Stimulated activated CD8-positive, alpha-beta memory T cell treated with anti-CD3 and anti-CD28 coated beads, Interleukin-4, amount 100 ng/mL, for 4 hours (primary cell): ENCODE data around the gene CCDC14.
"Not testable (repeated sequence)": the region's sequence is repeated elsewhere in the genome, so short reads cannot be mapped to it uniquely, and the experiment has no call there.

Source experiments
- DNase-seq, 2 donors: peaks; one replicate each; pipeline ENCODE4 v3.0.0-alpha.2; 2020; ENCODE audit warnings: low read depth in 2 of 2, low spot score in 1 of 2

CCDC14 gene

GRCh38 chr3:123960781-123961507 lies at the start of gene CCDC14:
Gene CCDC14, minus strand, starts transcription at chr3:123961229. Its CDS starts 56 bp downstream, at chr3:123961173.
- peak; percentile 49 to 58 for DNase-seq

GRCh38 chr3:124008321-124008720 lies 47.3 kb upstream of the CCDC14 start:
- not testable (repeated sequence) for DNase-seq

- no peak for DNase-seq
Measured at GRCh38 chr3:124007186-124007585, 46.2 kb upstream of the CCDC14 start.

DNA sequence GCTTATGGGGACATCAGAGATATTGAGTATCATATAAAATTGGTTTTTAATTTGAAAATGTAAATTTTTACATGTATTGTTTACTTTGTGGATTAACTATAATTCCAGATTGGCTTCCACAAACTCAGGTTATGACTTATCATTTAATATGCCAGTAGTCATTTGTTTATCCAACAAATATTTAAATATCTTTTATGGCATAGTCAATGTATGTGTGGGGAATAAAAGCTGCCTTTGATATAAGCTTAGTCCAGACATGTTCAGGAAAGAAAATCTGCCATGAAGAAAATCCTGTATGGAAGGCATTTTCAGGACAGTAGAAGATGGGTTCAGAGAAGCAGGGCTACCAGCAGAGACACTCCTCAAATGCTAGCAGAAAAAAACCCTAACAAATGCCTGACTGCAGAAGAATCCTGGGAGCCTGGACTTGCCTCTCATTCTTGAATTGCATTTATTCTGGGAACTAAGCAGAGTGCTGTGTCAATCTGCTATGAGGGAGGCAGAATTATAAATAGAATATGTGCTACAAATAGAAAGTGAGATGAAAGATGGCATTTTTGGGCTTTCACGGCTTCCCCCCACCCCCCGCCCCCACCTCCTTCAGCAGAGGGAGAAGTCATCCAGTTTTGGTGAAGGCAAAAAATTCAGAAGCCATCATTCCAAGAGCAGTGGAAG lies 41.5 kb upstream of the CCDC14 start:
- not testable (repeated sequence) for DNase-seq

- not testable (repeated sequence) for DNase-seq
Measured at GRCh38 chr3:124001366-124001765, 40.3 kb upstream of the CCDC14 start.

DNA sequence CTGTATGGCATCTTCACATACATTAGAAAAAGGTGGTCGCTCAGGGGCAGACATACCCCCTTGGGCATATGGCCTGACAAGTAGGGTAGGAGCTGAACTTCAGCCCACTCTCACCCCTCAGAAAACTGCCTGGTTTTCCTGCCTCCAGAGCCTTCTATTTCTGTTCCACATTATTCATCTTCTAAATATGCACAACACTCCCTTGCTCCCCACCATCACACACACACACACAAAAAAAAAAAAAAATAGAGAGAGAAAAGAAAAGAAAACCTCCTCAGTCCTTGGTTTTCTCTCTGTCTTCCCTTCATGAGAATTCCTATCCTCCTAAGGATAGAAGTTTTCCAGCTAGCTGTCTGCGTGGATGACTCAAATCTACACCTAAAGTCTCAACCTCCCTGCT lies 36.5 kb upstream of the CCDC14 start:
- no peak for DNase-seq

GRCh38 chr3:123993818-123994217 lies 32.8 kb upstream of the CCDC14 start:
- DNase-seq = no peak

- DNase-seq = not testable (repeated sequence)
Measured at GRCh38 chr3:123991730-123992588, 30.9 kb upstream of the CCDC14 start, which contains the start of gene ROPN1. Gene ROPN1, minus strand, starts transcription at chr3:123992124. Its CDS starts 11,643 bp downstream, at chr3:123980481.

DNA sequence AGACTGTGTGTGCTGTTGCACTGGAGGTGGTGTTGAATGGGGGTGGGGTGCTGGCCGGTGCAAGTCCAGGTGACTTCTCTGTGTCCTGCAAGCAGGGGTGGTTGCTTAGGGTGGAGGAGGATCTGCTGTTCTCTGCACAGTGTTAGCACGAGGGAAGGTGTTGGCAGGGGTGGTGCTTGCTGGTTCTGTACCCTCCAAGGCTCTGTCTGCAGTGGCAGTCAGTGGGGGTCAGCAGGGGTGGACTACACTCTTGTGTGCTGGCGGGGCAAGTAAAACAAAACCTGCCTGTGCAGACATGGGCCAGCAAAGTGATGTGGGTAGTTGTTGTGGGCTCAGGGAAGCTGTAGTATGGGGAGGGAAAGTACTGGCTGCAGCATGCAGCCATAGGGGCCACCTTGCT lies 25.4 kb upstream of the CCDC14 start:
- no peak for DNase-seq

DNA sequence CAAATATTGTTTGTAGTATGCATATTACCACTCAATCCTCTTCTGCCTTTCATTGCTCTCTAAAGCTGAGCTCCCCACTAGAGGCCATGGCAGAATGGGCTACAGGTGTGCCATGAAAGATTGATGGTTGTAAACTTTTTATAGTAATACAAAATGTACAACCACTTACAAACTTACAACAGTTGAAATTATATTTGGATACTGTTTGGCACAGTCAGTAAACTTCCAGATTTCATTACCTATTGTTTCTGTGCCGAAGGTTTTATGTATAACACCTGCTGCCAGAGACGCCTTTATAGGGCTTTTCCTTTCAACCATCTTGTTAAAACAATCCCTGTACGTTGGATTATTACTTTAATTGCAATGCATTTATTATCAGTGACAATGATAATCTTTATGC lies 23.9 kb upstream of the CCDC14 start:
- DNase-seq = no peak

- no peak for DNase-seq
Measured at GRCh38 chr3:123984350-123984749, 23.3 kb upstream of the CCDC14 start.

GRCh38 chr3:123981317-123981716 lies 20.3 kb upstream of the CCDC14 start:
- DNase-seq = not testable (repeated sequence)

GRCh38 chr3:123980539-123980938 lies 19.5 kb upstream of the CCDC14 start:
- DNase-seq = no peak

DNA sequence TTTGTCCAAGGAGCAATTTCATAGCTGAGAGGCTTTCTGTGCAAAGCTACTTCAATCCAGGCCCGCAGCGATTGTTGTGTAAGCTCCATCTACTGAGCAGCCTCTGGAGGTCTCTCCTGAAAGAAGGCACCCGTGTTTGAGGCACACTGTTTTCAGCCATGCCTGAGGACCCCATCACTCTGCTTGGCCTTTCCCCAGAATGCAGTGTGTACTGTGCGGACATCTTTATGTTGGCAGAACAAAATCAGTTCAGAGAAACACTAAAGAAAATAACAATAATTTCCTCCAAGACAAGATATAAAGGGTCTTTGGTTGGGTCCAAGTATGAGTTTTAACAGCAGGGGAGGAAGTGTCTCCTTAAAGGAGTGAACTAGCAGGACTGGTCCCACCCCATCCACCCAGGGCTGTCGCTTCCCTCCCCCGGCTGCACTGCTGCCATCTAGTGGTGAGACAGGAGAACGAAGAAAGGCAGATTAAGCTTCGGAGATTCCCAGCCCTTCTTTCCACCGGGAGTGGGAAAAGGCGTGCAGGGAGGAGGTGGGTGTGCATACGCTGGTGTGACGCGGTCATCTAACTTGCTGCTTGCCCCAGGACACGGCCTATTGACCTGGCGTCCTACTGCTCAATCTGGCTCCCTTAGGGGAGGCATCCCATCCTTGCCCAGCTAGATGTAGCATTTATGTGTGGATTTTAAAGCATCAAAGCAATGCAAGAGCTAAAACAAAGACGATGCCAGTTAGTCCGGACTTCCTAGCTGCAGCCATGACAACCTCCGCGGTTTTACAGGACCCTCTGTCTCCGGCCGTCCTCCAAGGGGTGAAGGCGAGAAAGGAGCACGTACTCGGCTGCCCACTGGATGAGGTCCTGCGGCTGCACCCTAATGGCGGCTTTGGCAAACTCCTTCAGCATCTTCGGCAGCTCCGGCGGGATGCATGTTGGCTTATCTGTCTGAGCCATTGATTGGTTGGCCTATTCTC lies 18.8 kb upstream of the CCDC14 start:
- DNase-seq = peak in 1 of 2 donors; percentile 1

GRCh38 chr3:123976904-123977303 lies 15.9 kb upstream of the CCDC14 start:
- DNase-seq = not testable (repeated sequence)

DNA sequence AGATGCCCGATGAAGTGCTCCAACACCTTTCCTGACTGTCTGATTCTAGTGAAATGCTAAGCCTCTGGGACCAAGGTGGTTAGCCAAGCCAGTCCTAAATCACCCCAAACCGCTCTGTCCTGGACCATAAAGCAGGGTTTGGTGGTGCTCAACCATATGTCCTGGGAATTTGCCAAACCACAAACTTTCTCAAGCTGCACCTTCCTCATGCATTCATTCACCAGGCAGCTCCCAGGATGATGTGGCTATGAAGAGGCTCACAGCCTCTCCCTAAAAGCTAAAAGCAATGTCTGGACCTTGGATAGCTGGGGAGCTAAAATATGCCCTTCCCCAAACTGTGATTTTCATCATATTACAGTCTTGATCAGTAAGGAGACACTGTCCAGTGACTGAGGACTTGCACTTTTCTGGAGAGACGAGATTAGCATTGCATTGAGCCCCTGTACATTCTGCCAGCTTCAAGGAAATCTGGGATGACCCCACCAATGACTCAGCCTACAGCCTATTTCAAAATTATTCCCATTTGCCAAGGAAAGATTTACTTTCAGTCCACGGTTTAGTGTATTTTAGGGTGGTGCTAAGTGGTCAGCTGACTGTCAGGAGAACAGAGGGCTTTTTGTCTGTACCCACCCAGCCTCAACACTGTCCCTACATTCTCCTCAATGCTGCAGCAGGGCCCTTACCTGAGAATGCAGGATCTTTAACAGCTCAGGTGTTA lies 15.3 kb upstream of the CCDC14 start:
- DNase-seq = not testable (repeated sequence)

DNA sequence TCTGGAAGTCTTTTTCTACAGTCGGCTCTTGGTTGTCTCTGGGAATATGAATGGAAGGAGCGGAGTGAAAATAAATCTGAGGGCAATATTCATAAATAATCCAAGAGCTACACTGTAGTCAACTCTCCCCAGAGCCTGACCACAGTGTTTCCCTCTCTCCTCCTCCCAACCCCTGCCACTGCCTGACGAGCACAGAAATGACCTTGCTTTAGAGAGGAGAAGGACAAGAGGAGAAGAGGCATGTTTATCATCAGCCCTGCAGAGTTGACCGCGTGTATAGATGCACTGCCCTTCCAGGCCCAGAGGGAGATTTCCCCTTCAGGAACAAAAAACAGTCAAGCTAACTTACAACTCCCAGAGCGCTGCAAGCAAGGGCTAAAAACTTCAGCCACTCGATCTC lies 14.0 kb upstream of the CCDC14 start:
- DNase-seq = not testable (repeated sequence)

DNA sequence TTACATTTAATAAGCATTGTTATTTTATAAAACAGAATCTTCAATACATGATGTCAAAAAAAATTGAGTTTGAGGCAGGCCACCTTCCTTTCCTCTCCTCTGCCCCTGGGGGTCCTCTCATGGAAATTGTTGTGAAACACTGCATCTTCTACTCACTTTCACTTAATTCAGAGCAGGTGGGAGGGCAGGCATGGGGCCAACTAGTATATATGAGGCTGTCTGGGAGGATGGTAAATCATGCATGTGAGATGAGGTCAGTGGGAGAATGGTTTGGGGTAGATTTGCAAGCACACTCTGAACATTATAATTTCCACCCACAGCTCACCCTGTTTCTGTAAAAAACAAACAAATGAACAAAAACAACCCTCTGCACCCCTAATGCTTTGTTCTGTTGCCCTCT lies 10.4 kb upstream of the CCDC14 start:
- no peak for DNase-seq

- DNase-seq = not testable (repeated sequence)
Measured at GRCh38 chr3:123967260-123967659, 6.2 kb upstream of the CCDC14 start.

GRCh38 chr3:123966799-123967198 lies 5.8 kb upstream of the CCDC14 start:
- not testable (repeated sequence) for DNase-seq
